HepG2 (cell line): ENCODE results near the gene GRIK4.

Experiments used
- BCL3 ChIP-seq: sonication (generic); formaldehyde crosslinking; IDR thresholded peaks from 2 replicates; pipeline ENCODE4 v1.5.1; 2020; ENCODE audit warnings: mild to moderate bottlenecking, missing genetic modification reagents, moderate library complexity
- NFYB ChIP-seq: sonication (generic); formaldehyde crosslinking; IDR thresholded peaks from 2 replicates; pipeline ENCODE4 v1.4.0; 2020; ENCODE audit warnings: missing genetic modification reagents
- ZNF263 ChIP-seq: sonication (generic); formaldehyde crosslinking; IDR thresholded peaks from 2 replicates; pipeline ENCODE4 v1.4.0; 2020; ENCODE audit warnings: missing genetic modification reagents
- ZNF772 ChIP-seq: sonication (generic); formaldehyde crosslinking; IDR thresholded peaks from 2 replicates; pipeline ENCODE4 v1.5.0; 2020; ENCODE audit warnings: mild to moderate bottlenecking, missing genetic modification reagents

- TF ChIP-seq ZNF772 (CRISPR knock-in tag) = no peak
- no peak for TF ChIP-seq ZNF263 (CRISPR knock-in tag)
- no peak for TF ChIP-seq NFYB
- no peak for TF ChIP-seq BCL3
These were observed 134.1 kb downstream of the GRIK4 start for GRCh38 chr11:120645639-120646038.
